GM12874 (cell line): ENCODE measurements around the gene TAOK3.

Experiments used
- CTCF ChIP-seq: IDR thresholded peaks from 2 replicates; pipeline ENCODE4 v1.5.1; 2011; ENCODE audit warnings: low read depth, mild to moderate bottlenecking, control low read depth, low read length, moderate library complexity; ENCODE audit not compliant: insufficient read depth

The TAOK3 gene

GRCh38 chr12:118166946-118167345 is 205.8 kb downstream of the TAOK3 start:
- TF ChIP-seq CTCF, result no peak

DNA sequence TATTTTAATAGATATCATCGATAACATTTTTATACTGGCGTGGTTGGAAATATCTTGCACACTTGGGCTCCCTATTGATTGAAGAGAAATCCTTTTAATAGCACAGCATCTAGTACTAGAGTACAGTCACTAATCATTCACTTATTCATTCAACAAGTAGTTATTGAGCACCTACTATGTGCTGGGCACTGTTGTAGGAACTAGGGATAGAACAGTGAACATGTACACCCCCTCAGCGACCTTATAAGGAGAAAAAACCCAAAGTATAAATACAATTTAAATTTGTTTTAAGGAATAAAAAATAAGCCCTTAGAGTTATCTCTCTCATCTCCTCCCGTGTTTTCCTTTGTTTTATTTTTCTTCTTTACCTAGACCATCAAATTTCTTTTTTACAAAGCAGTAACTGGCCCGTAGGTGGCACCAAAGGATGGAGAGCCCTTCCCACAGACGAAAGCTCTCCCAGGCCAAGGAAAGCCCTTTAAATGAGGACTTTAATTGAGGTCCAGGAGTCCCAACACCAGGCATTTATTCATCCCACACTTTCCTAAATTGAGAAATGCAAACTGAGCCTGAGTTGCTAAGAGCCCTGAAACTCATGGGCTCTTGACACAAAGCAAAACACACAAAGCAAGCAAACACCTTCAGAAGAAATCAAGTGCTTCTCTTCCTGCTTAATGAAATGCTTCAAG is 207.8 kb downstream of the TAOK3 start:
- peak; percentile 34; the same call in 1 of the 2 replicates for TF ChIP-seq CTCF

DNA sequence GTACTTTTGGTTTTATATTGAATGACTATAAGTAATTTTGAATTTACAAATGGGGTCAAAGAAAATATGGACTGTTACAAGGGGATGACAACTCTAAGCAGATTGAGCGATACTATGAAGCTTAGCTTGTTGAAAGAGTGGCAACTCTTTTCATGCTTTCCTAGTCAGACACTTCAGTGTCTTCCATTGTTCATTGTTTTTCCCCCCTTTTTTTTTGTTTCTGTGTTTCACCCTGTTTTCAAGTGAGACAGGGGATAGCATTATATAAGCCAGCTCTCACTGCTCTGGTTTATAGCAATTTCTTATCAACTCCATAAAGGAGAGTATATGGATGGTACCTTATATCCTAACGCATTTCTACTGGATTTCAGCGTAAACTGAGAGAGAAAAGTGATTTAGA is 212.2 kb downstream of the TAOK3 start:
- no peak for TF ChIP-seq CTCF

DNA sequence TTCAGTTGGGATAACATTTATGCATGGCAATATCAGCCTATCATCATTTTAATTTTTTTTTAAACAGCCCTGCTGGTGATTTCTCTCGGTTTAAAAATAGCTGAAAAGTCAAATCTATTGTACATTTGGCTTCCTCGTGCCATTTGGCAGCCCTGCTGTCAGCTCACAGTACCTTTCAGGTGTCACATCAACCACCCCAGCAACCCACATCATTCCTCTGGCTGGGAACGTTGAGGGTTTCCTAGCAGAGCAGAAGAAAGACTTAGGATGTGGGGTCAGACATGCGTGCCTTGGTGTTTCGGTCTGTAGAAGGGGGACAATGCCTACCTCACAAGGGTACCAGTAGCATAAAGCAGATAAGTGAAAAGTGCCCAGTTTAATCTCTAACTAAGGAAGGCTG is 221.0 kb downstream of the TAOK3 start:
- TF ChIP-seq CTCF, result no peak

DNA sequence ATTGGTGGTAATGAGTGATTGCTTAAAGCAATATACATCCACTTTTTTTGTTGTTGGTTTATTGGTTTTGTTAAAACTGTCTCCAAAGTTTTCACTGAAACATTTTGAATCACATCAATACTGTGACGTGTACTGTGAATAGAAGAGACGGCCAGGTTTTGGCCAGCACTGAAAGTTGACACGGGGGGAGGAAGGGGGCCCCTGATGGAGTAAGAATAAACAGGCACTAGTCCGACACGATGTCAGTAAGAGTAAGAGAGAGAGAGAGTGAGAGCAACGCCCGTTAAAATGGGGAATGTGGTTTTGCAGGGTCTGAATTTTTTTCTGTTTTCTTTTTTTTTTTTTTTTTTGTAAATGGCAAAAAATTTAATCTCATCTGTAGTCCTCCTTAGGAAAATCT is 222.1 kb downstream of the TAOK3 start:
- TF ChIP-seq CTCF, result no peak

- TF ChIP-seq CTCF, result no peak
Observed at GRCh38 chr12:118148287-118148686, 224.4 kb downstream of the TAOK3 start.

DNA sequence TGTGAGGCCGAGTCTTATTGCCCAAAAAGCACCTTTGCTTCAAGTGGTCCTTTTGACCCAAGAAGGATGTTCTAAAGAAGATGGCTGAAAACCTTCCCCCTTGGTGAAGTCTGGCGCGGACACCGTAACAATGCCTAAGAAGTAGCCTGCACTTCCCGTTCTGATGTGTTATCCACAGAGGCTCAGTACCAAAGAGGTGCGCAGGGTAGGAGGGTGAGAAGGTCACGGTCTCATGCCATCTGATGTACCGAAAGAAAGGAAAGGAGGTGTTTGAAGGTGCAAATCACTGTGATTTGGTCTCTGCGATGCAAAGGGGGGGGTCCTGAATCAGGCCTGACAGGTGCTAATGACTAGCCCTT is 226.9 kb downstream of the TAOK3 start:
- TF ChIP-seq CTCF, result no peak
